SU-DHL-6 (cell line): Measurements from ENCODE around the gene PPFIA4.

ENCODE experiments used
- H2AFZ ChIP-seq: fragments of 200-600 bp; sonication (generic); 2 replicates; pipeline ENCODE4 v1.6.1; 2014; ENCODE audit warnings: low read depth, mild to moderate bottlenecking, moderate library complexity, mixed read lengths, antibody characterized with exemption, low read length; ENCODE audit not compliant: severe bottlenecking
- H3F3A ChIP-seq: fragments of 200-600 bp; shearing (Covaris generic); 2 replicates; pipeline ENCODE4 v1.6.0; 2016; ENCODE audit warnings: antibody characterized with exemption, mild to moderate bottlenecking; ENCODE audit not compliant: insufficient read depth
- H3K27ac ChIP-seq: fragments of 200-600 bp; sonication (generic); 2 replicates; pipeline ENCODE4 v1.5.1; 2016; ENCODE audit warnings: low read depth, mild to moderate bottlenecking, low read length, moderate library complexity, mixed read lengths
- H3K27me3 ChIP-seq: fragments of 200-600 bp; sonication (generic), shearing (Covaris generic); 2 replicates; pipeline ENCODE4 v1.6.0; 2014; ENCODE audit warnings: mild to moderate bottlenecking, low read length
- H3K36me3 ChIP-seq: fragments of 200-600 bp; sonication (generic); 2 replicates; pipeline ENCODE4 v1.6.1; 2014; ENCODE audit warnings: mild to moderate bottlenecking, low read length, mixed read lengths
- H3K4me2 ChIP-seq: fragments of 300-600, 200-600 bp; shearing (Covaris generic), sonication (generic); 2 replicates; pipeline ENCODE4 v1.6.0; 2014; ENCODE audit warnings: low read length, low read depth, mild to moderate bottlenecking; ENCODE audit not compliant: poor library complexity, severe bottlenecking
- H3K4me3 ChIP-seq: fragments of 200-600 bp; sonication (generic); 2 replicates; pipeline ENCODE4 v1.5.1; 2014; ENCODE audit warnings: antibody characterized with exemption, low read length, mild to moderate bottlenecking, mixed read lengths; ENCODE audit not compliant: insufficient read depth, poor library complexity, severe bottlenecking
- H3K79me2 ChIP-seq: fragments of 200-600 bp; sonication (generic); 2 replicates; pipeline ENCODE4 v1.6.1; 2014; ENCODE audit warnings: mild to moderate bottlenecking, low read length, moderate library complexity; ENCODE audit not compliant: insufficient read depth
- H3K9ac ChIP-seq: fragments of 200-600 bp; sonication (generic); 2 replicates; pipeline ENCODE4 v1.7.0; 2014; ENCODE audit warnings: mild to moderate bottlenecking, low read length
- H3K9me2 ChIP-seq: fragments of 200-600 bp; sonication (generic); replicated peaks from 2 replicates; pipeline ENCODE4 v1.6.1; 2014; ENCODE audit warnings: low read length; ENCODE audit not compliant: insufficient read depth
- H3K9me3 ChIP-seq: fragments of 200-600 bp; sonication (generic); 2 replicates; pipeline ENCODE4 v1.6.1; 2014; ENCODE audit warnings: low read length, mixed read lengths; ENCODE audit not compliant: insufficient read depth
- H4K20me1 ChIP-seq: fragments of 200-600 bp; sonication (generic); 2 replicates; pipeline ENCODE4 v1.6.1; 2014; ENCODE audit warnings: low read depth, mild to moderate bottlenecking, antibody characterized with exemption, low read length, moderate library complexity, mixed read lengths
- CTCF ChIP-seq: fragments of 200-600 bp; sonication (generic); IDR thresholded peaks from one replicate; pipeline ENCODE4 v1.5.1; 2017; ENCODE audit warnings: antibody characterized with exemption, mild to moderate bottlenecking, low read length, moderate library complexity; ENCODE audit not compliant: insufficient read depth, poor library complexity, severe bottlenecking
- EZH2phosphoT487 ChIP-seq: fragments of 200-600 bp; sonication (generic), shearing (Covaris generic); conservative IDR thresholded peaks from 2 replicates; pipeline ENCODE4 v1.6.1; 2018; ENCODE audit warnings: mild to moderate bottlenecking, antibody characterized with exemption, low read length, moderate library complexity, mixed read lengths

PPFIA4 gene

GRCh38 chr1:203034422-203035110 is 8.3 kb downstream of the PPFIA4 start:
- Histone ChIP-seq H3K27me3 (no peaks in the 10 kb centered on the region), H3K36me3 (no peaks in the 10 kb centered on the region), H3K9me2 (no peaks in the 10 kb centered on the region), H3K27ac (no peak overlapping the region), H3K9ac (no peak overlapping the region), H4K20me1 (no peaks in the 10 kb centered on the region), H3K79me2 (no peaks in the 10 kb centered on the region), H3K4me3 (no peak overlapping the region), H3K9me3 (no peaks in the 10 kb centered on the region), H2AFZ (no peak overlapping the region), H3K4me2 (no peak overlapping the region), H3F3A (no peaks in the 10 kb centered on the region)
- TF ChIP-seq CTCF (no peak), EZH2phosphoT487 (no peak)

- no peak overlapping the region for H3K4me3 ChIP-seq
- no peak for TF ChIP-seq EZH2phosphoT487
- TF ChIP-seq CTCF, result no peak
- no peak overlapping the region for H3K9ac ChIP-seq
- no peaks in the 10 kb centered on the region for H3K36me3 ChIP-seq
- H3K9me2 ChIP-seq, result no peaks in the 10 kb centered on the region
- no peaks in the 10 kb centered on the region for H3K9me3 ChIP-seq
- no peak overlapping the region for H3K27ac ChIP-seq
- H3F3A ChIP-seq, result no peaks in the 10 kb centered on the region
- H3K27me3 ChIP-seq, result no peaks in the 10 kb centered on the region
- no peak overlapping the region for H2AFZ ChIP-seq
- H3K4me2 ChIP-seq, result no peak overlapping the region
- no peaks in the 10 kb centered on the region for H3K79me2 ChIP-seq
- H4K20me1 ChIP-seq, result no peaks in the 10 kb centered on the region
Measured at GRCh38 chr1:203035111-203036000, 9.1 kb downstream of the PPFIA4 start.

- no peak for TF ChIP-seq CTCF
- TF ChIP-seq EZH2phosphoT487, result no peak
- Histone ChIP-seq H3K9ac (no peak overlapping the region), H2AFZ (no peak overlapping the region), H3K79me2 (no peaks in the 10 kb centered on the region), H3F3A (no peaks in the 10 kb centered on the region), H3K4me3 (no peak overlapping the region), H3K36me3 (no peaks in the 10 kb centered on the region), H3K27ac (no peak overlapping the region), H3K27me3 (no peaks in the 10 kb centered on the region), H3K4me2 (no peak overlapping the region), H3K9me3 (no peaks in the 10 kb centered on the region), H3K9me2 (no peaks in the 10 kb centered on the region), H4K20me1 (no peaks in the 10 kb centered on the region)
Measured at GRCh38 chr1:203036135-203036534, 9.8 kb downstream of the PPFIA4 start.
